WERI-Rb-1 (cell line): ENCODE measurements around the gene VPS8.

Source experiments
- DNase-seq: peaks from one replicate; pipeline ENCODE4 v3.0.0-alpha.2; 2020
- H3K27ac ChIP-seq: fragments of 250-450 bp; sonication (Bioruptor Pico); 2 replicates; pipeline ENCODE4 v1.5.1; 2020; ENCODE audit warnings: mild to moderate bottlenecking, moderate library complexity
- H3K27me3 ChIP-seq: fragments of 250-450 bp; sonication (Bioruptor Pico); 2 replicates; pipeline ENCODE4 v1.5.1; 2021; ENCODE audit warnings: mild to moderate bottlenecking, low read depth, moderate library complexity; ENCODE audit not compliant: insufficient read depth, severe bottlenecking
- H3K36me3 ChIP-seq: fragments of 250-450 bp; sonication (Bioruptor Pico); 2 replicates; pipeline ENCODE4 v1.5.1; 2020; ENCODE audit warnings: mild to moderate bottlenecking, moderate library complexity
- H3K4me3 ChIP-seq: 2 replicates; pipeline ENCODE4 v1.5.1; 2011; ENCODE audit warnings: low read depth, mild to moderate bottlenecking, control low read depth, low read length
- H3K9me3 ChIP-seq: fragments of 250-450 bp; sonication (Bioruptor Pico); 2 replicates; pipeline ENCODE4 v1.5.1; 2021; ENCODE audit warnings: mild to moderate bottlenecking, moderate library complexity; ENCODE audit not compliant: severe bottlenecking
- TF ChIP-seq, protein P1 (sequence below): IDR thresholded peaks from 2 replicates; pipeline ENCODE4 v1.5.1; 2011; ENCODE audit warnings: low read depth, mild to moderate bottlenecking, control low read depth, inconsistent platforms, low read length

Gene VPS8

DNA sequence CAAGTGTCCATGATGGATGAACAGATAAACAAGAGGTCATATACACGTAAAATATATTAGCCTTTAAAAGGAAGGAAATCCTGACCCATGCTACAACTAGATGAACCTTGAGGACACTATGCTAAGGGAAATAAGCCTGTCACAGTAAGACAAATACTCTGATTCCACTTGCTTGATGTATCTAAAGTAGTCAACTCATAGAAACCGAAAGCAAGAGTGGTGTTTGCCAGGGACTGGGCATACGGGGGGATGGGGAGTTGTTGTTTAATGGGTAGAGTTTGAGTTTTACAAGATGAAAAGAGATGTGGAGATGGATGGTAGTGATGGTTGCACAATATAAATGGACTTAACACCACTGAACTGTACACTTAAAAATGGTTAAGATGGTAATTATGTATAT is 275.5 kb downstream of the VPS8 start:
- no peaks in the 10 kb centered on the region; the same call in 1 of the 2 replicates for H3K36me3 ChIP-seq
- no peak for DNase-seq
- H3K4me3 ChIP-seq = no peak overlapping the region
- H3K27ac ChIP-seq = no peak overlapping the region
- H3K9me3 ChIP-seq = no peaks in the 10 kb centered on the region
- TF ChIP-seq, protein P1, sequence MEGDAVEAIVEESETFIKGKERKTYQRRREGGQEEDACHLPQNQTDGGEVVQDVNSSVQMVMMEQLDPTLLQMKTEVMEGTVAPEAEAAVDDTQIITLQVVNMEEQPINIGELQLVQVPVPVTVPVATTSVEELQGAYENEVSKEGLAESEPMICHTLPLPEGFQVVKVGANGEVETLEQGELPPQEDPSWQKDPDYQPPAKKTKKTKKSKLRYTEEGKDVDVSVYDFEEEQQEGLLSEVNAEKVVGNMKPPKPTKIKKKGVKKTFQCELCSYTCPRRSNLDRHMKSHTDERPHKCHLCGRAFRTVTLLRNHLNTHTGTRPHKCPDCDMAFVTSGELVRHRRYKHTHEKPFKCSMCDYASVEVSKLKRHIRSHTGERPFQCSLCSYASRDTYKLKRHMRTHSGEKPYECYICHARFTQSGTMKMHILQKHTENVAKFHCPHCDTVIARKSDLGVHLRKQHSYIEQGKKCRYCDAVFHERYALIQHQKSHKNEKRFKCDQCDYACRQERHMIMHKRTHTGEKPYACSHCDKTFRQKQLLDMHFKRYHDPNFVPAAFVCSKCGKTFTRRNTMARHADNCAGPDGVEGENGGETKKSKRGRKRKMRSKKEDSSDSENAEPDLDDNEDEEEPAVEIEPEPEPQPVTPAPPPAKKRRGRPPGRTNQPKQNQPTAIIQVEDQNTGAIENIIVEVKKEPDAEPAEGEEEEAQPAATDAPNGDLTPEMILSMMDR = no peak
- H3K27me3 ChIP-seq = no peaks in the 10 kb centered on the region

DNA sequence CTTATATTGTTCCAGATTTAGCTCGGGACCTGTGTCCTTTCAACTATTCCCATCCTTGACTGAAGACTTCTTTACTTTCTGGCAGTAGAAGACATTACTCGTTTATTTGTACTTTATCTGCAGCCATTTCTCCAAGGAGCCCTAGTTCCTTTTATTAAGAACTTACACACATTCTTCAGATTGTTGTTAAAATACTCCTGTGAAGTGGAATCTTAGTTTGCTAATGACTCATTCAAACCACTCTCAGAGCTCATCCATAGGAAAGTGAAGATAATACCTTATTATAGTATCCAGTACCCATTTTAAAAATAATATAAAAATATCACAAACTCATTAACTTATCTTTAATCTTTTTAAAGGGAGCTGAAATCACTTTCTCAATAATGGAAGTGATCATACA is 277.4 kb downstream of the VPS8 start:
- DNase-seq = no peak
- TF ChIP-seq, protein P1 = no peak
- Histone ChIP-seq H3K27ac (no peak overlapping the region), H3K9me3 (no peaks in the 10 kb centered on the region), H3K36me3 (no peaks in the 10 kb centered on the region), H3K4me3 (no peak overlapping the region), H3K27me3 (no peaks in the 10 kb centered on the region)

GRCh38 chr3:185089751-185090150 is 277.8 kb downstream of the VPS8 start:
- Histone ChIP-seq H3K4me3 (no peak overlapping the region), H3K36me3 (no peaks in the 10 kb centered on the region), H3K27me3 (no peaks in the 10 kb centered on the region), H3K9me3 (no peaks in the 10 kb centered on the region), H3K27ac (no peak overlapping the region)
- TF ChIP-seq, protein P1 = no peak
- no peak for DNase-seq

DNA sequence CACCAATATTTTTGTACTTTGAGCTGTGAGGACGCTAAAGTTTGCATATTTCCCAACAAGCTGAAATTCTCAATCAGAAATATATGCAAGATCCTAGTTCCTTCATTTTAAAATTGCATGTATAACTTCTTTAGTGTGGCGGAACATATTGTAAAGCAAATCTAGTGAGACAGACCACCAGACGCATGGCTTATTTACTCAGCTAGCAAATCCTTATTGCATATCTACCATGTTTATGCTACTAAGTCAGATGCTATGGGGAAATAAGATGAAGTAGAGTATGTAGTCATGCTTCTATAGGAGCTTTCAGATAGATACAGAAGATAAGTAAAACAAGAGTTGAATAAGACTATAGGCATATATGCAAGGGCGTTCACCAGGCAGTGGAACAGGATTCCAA is 278.8 kb downstream of the VPS8 start:
- H3K27ac ChIP-seq = no peak overlapping the region
- no peaks in the 10 kb centered on the region for H3K27me3 ChIP-seq
- TF ChIP-seq, protein P1 = no peak

GRCh38 chr3:185093116-185093515 is 281.1 kb downstream of the VPS8 start:
- H3K36me3 ChIP-seq = no peaks in the 10 kb centered on the region
- no peaks in the 10 kb centered on the region for H3K9me3 ChIP-seq
- no peak overlapping the region for H3K4me3 ChIP-seq
- no peak for DNase-seq
- no peak overlapping the region for H3K27ac ChIP-seq
- TF ChIP-seq, protein P1 = no peak
- H3K27me3 ChIP-seq = no peaks in the 10 kb centered on the region

More for the DNA sequence above, 278.8 kb downstream of the VPS8 start:
- Histone ChIP-seq H3K9me3 (no peaks in the 10 kb centered on the region), H3K36me3 (no peaks in the 10 kb centered on the region), H3K4me3 (no peak overlapping the region)
- no peak for DNase-seq

GRCh38 chr3:185094697-185095096 is 282.7 kb downstream of the VPS8 start:
- TF ChIP-seq, protein P1 = no peak
- H3K9me3 ChIP-seq = no peaks in the 10 kb centered on the region
- H3K27ac ChIP-seq = peak overlapping the region; percentile 9; the same call in 1 of the 2 replicates
- H3K4me3 ChIP-seq = no peak overlapping the region
- no peaks in the 10 kb centered on the region for H3K36me3 ChIP-seq
- H3K27me3 ChIP-seq = no peaks in the 10 kb centered on the region
- peak; percentile 51 for DNase-seq
